DMS 273 treated with DMSO at 0.1 percent for 48 hours (cell line): ENCODE data around the gene AQP3.
"Not testable (repeated sequence)": the region's sequence is repeated elsewhere in the genome, so short reads cannot be mapped to it uniquely, and the experiment has no call there.

Experiments used
- DNase-seq: peaks from one replicate; lab custom pipeline; 2025; lab: John Stamatoyannopoulos, UW

Gene AQP3

GRCh38 chr9:33440609-33441008 lies 6.8 kb downstream of the AQP3 start:
- DNase-seq, result no peak

- no peak for DNase-seq
Observed at GRCh38 chr9:33440204-33440603, 7.2 kb downstream of the AQP3 start.

GRCh38 chr9:33439731-33440130 lies 7.7 kb downstream of the AQP3 start:
- DNase-seq, result no peak

- no peak for DNase-seq
Observed at GRCh38 chr9:33438926-33439680, 8.3 kb downstream of the AQP3 start.

GRCh38 chr9:33437898-33438297 lies 9.5 kb downstream of the AQP3 start:
- no peak for DNase-seq

GRCh38 chr9:33437205-33437604 lies 10.2 kb downstream of the AQP3 start:
- no peak for DNase-seq

- no peak for DNase-seq
Observed at GRCh38 chr9:33436445-33436844, 10.9 kb downstream of the AQP3 start.

- DNase-seq, result no peak
Observed at GRCh38 chr9:33435821-33436277, 11.5 kb downstream of the AQP3 start.

GRCh38 chr9:33434317-33435105 lies 12.9 kb downstream of the AQP3 start:
- no peak for DNase-seq

GRCh38 chr9:33433871-33434270 lies 13.5 kb downstream of the AQP3 start:
- no peak for DNase-seq

GRCh38 chr9:33431420-33431819 lies 16.0 kb downstream of the AQP3 start:
- DNase-seq, result no peak

GRCh38 chr9:33430942-33431341 lies 16.5 kb downstream of the AQP3 start:
- no peak for DNase-seq

GRCh38 chr9:33429256-33429985 lies 18.0 kb downstream of the AQP3 start:
- no peak for DNase-seq

GRCh38 chr9:33426843-33427293 lies 20.5 kb downstream of the AQP3 start:
- no peak for DNase-seq

- no peak for DNase-seq
Observed at GRCh38 chr9:33425128-33425533, 22.3 kb downstream of the AQP3 start.

GRCh38 chr9:33424492-33424891 lies 22.9 kb downstream of the AQP3 start:
- not testable (repeated sequence) for DNase-seq

GRCh38 chr9:33424043-33424442 lies 23.4 kb downstream of the AQP3 start:
- DNase-seq, result not testable (repeated sequence)

- no peak for DNase-seq
Observed at GRCh38 chr9:33419708-33420303, 27.6 kb downstream of the AQP3 start.

- no peak for DNase-seq
Observed at GRCh38 chr9:33418090-33418489, 29.3 kb downstream of the AQP3 start.

GRCh38 chr9:33416996-33417395 lies 30.4 kb downstream of the AQP3 start:
- no peak for DNase-seq

- DNase-seq, result no peak
Observed at GRCh38 chr9:33415501-33416038, 31.8 kb downstream of the AQP3 start.
